Measurements from ENCODE around the gene DNAH6. TPM values are rescaled to one million over a fixed set of nuclear protein-coding genes. Genes with fewer than 3 reads are reported as not detected.
A peak's percentile ranks its signal among the peaks of the same experiment; 100 is the strongest.
"Not testable (repeated sequence)": the region's sequence is repeated elsewhere in the genome, so short reads cannot be mapped to it uniquely, and the experiment has no call there.

The DNAH6 gene, protein sequence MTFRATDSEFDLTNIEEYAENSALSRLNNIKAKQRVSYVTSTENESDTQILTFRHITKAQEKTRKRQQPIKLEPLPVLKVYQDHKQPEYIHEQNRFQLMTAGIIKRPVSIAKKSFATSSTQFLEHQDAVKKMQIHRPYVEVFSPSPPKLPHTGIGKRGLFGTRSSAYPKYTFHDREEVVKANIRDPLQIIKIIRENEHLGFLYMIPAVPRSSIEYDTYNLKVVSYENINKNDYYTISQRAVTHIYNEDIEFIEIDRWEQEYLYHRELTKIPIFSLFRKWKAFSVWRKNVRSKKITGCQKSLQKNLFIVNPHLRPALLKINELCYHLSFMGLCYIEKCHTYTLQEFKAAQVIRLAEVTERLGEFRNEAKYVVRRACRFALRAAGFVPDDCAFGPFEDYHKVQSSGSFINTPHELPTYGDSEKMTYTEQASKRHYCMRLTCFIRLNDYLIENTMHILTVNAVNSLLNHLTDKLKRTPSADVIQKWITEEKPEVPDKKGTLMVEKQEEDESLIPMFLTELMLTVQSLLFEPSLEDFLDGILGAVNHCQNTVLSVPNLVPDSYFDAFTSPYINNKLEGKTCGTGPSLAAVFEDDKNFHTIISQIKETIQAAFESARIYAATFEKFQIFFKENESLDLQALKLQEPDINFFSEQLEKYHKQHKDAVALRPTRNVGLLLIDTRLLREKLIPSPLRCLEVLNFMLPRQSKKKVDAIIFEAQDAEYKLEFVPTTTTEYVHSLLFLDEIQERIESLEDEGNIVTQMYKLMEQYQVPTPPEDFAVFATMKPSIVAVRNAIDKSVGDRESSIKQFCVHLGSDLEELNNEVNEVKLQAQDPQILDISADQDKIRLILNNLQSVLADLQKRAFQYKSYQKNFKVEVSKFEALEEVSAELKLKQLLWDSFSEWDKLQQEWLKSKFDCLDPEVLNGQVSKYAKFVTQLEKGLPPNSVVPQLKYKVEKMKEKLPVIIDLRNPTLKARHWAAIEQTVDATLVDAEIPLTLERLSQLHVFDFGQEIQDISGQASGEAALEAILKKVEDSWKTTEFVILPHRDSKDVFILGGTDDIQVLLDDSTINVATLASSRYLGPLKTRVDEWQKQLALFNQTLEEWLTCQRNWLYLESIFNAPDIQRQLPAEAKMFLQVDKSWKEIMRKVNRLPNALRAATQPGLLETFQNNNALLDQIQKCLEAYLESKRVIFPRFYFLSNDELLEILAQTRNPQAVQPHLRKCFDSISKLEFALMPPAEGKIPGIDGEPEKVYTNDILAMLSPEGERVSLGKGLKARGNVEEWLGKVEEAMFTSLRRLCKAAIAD (N-terminal part only)
- 0.46 TPM for total RNA-seq

DNA sequence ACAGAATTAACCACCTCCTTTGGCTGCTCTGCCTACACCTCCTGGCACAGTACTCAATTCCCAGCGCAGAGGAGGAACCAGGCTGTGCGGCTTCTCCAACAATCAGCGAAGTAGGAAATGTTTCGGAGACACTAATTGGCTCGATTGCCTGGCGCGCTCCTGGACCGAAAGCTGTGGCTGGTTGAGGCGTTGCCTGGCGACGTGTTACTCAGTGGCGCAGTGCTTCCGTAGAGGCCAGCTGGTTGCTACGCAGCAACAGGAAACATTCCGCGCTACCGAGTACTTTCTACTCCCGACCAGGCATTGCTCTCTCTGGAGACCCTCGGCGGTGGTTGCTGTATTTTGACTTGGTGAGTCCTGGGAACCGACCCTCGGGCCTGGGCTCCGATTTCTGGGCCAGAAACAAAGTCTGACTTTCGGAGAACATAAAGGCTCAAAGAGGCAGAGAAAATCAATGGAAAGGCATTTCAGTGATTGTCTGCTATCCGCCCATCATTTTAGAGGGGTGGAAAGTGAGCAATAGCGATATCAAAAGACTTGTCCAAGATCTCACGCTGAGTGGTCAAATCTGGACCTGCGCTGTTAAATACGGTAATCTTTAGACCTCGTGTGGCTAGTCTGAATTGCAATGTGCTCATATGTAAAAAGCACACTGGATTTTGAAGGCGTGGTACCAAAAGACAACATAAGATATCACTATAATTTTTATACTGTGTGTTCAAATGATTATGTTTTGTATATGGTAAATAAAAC, at the start of gene DNAH6:
DNAH6 (plus strand) TSS at position 265 of the 753 bp plus-strand sequence. CDS start 1,329 bp downstream, outside the sequence.
- DNase-seq (ENCODE audit: low spot score) = peak; percentile 96

DNA sequence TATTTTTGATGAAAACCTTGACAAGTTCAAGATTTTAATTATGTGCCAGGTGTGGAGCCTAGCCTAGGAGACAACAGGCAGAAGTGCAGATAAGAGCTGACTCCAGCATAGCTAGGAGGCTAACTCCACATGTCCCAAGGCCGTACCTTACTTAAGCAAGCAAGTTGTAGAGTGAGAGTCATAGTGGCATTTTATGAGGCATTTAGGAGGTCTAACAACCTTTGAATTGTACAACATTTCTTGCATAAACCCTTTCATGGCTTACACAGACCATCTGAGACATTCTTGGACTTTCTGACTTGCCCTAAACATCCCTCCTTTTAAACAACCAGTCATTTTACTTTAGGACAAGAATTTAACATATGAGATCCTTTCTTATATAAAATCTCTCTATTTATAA, 48.9 kb upstream of the DNAH6 start:
- no peak for DNase-seq (ENCODE audit: low spot score)

DNA sequence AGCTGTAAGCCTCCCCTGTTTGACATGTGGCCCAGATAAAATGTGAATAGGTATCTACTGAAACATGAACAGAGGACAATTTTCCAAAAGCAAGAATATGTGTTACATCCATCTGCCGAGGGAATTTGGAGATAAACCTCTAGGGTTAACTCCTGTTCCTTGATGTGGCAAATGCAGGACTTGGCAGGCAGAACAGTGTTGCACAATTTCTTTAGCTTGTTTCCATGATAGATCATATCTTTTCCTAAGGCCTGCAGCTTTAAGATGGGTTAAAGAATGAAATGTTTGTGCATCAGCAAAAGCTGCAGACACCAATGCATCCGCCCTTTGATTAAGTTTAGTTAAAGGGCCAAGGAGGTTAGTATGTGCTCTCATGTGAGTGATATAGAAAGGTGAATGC, 43.9 kb upstream of the DNAH6 start:
- not testable (repeated sequence) for DNase-seq (ENCODE audit: low spot score)

DNA sequence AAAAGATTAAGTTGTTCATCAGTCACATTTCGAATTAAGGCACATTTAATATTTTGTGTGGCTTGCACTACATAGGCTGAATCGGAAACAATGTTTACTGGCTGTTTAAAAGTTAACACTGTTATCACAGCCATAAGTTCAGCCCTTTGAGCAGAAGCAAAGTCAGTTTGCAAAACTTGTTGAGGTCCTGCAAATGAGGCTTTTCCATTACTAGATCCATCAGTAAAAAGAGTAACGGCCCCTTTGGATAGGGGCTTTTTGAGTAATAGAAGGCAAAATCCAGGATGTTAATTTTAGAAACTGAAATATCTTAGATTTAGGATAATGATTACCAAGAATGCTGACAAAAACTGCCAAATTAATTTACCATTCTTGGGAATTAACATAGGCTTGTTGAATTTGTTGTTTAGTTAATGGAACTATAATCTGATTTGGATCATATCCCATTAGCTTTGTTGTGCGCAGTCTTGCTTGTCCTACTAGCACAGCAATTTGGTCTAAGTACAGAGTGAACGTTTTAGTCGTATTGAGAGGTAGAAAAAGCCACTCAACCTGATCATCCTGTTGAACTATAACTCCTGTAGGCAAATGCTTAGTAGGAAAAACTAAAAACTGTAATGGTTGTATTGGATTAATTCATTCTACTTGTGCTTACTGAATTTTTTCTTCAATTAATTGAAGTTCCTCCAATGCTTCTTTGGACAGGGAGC, 43.3 kb upstream of the DNAH6 start:
- DNase-seq (ENCODE audit: low spot score) = no peak

DNA sequence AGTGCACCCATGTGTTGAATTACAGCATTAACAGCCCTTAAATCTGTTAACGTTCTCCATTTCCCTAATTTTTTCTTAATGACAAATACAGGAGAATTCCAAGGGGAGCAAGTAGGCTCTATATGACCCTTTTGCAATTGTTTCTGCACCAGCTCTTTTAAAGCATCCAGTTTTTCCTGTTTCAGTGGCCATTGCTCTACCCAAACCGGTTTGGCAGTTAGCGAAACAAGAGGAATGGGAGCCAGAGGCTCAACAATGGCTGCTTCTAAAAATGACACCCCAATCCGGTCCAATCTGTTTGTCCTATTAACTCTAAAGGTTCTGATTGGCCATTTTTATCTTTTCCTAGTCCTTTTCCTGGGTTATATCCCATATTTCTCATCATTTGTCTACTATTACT, 42.1 kb upstream of the DNAH6 start:
- no peak for DNase-seq (ENCODE audit: low spot score)

DNA sequence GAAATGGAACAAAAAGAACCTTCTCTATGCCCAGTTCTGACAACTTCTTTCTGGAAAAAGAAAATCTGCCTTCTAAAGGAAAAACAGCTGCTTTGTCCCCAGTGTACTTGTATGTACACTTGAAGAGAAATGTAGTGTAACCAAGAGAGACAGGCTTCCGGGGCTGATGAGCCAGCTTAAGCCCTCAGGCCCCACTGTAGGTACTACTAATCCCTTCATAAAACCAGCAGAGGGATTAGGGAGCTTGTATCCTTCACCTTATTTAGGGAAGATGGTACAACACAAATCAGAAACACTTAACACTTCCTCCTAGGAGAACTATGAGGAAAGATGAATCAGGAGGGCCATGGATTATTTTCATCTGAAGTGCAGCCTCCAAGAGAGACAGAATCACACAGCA, 38.4 kb upstream of the DNAH6 start:
- DNase-seq (ENCODE audit: low spot score) = no peak

DNA sequence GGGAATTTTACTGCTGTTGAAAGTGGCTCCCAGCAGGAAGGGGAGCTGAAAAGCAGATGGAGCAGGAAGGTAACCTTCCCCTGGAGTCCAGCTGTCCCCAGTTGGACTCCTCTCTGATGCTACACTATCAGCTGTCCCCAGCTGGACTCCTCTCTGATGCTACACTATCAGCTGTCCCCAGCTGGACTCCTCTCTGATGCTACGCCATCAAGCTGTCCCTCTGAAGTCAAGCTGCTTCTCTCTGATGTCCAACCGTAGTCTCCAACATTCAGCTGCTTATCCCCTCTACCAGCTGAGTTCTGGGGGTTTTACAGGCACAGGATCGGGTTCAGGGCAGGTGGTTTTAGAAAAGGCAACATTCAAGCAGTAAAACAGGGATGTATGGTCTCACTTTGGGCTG, 37.4 kb upstream of the DNAH6 start:
- DNase-seq (ENCODE audit: low spot score) = no peak

DNA sequence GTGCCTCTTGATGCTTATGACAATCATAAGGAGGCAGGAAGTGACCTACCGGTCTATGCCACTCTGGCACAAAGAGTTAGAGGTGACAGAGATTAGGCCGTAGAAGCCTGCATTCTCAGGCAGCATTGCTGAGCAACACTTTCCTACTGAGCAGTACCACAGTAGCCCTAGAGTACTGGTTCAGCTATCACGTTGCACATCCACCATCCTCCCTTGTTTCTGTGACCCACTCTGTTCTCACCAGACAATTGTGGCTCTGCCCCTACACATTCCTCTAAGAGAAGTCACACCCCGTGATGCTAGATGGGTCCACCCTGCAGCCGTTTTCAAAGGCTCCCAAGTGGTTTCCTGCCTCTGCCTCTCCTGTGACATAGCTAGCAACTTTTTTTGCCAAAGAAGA, 34.6 kb upstream of the DNAH6 start:
- no peak for DNase-seq (ENCODE audit: low spot score)

DNA sequence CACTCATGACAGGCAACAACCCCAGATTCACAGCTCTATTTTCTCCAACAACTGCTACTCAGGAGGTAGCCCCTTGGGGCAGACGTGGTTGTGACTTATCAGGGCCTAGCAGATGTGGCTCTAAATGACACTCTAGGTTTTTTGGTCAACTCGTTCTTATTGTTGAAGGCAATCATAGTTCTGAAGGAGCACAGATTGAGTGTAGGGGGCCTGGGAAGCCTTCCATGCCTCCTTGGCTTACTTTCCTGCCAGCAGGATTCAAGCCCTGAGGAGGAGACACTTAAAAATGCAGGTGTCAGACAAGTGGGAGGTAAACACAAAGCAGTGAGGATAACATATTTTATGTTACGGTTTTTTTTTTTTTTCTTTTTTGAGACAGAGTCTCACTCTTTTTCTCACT, 33.7 kb upstream of the DNAH6 start:
- DNase-seq (ENCODE audit: low spot score) = no peak

DNA sequence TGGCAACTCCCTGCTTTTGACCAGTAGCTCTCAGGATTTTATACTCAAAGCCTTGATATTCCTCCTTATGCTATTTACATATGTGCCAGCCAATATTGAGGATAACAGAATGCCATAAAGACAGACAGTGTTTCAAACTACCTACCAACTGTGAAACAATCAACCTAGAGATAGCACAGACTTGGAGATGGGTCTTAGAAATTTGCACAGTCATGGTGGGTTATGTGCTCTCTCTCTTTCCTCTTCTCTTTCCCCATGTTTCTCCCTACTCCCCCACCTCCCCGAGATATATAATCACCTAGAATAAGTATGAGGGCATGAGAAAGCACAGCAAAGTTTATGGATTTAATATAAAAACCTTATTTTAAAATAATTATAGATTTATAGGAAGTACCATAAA, 33.0 kb upstream of the DNAH6 start:
- no peak for DNase-seq (ENCODE audit: low spot score)

DNA sequence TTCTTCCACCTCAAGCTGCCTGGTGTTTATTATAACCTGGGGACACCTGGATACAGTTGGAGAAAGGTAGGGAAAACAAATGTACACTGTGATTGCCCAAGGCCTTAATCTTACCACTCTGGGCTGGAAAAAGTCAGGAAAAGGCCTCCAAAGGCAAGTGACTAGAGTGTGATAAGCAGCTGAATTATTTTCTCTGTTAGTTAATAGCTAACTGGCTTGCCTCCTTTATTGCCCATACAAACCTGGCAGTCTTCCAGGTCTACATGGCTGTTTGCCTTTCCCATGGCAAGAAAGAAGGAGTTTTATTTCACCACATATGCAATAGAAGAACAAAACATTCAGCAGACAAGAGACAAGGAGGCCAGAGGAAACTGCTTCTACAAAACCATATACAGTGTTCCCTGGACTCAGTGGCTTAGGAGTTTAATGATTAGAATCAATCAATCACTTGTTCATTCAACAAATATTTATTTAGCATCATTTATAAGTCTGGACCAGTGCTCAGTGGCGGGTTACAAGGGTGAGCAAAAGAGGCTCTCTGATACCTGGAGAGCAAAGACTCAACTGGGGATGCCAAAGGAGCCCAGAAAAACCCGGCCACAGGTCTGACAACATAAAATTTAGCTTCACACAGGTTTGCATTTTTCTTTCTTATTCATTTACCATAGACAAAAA, 29.7 kb upstream of the DNAH6 start:
- peak; percentile 35 for DNase-seq (ENCODE audit: low spot score)

DNA sequence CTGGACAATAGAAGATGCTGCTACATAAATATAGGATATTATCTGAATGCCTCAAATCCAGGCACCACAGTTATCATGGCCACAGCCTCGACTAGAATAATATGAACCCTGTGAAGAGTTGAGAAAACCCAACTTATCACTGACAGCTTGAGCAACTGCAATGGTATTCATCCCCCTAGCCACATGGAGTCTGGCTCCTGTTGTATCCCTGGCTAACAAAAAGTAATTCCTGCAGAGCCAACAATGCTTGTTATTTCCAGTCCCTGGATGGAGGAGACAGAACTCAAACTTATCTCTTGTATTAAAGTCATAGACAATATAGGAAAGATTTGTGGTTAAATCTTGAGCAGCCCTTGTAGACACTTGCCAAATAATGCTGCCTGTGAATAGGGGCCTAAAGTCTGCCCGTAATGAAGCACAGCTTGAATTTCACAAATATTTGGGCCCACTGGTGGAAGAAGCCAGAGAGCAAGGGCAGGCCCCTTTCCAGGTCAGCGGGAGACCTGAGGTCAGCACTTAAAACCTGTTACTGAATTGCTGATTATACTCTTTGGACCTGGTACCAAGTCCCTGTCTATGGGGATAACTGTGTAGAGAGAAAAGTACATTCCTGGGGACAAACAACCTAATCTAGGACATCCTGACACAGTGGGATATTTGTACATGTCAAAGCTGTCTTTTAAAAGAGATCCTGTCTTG, 28.9 kb upstream of the DNAH6 start:
- no peak for DNase-seq (ENCODE audit: low spot score)

DNA sequence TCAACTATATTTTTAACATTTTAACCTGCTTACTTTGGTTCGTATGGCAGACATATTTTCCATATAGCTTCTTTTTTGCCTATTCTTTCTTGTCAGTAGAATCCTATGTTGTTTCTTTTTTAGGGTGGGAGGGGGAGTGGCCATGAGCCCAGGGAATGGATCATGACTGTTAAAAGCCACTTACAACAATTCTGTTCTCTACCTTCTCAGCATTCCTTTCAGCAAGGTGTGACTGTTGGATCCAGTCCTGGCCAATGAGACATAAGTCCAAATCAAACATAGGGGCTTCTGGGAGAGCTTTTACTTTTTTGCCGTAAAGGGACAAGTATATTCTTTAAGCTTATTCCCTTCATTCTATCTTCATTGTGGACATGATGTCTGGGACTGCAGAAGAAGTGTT, 25.0 kb upstream of the DNAH6 start:
- DNase-seq (ENCODE audit: low spot score) = no peak

DNA sequence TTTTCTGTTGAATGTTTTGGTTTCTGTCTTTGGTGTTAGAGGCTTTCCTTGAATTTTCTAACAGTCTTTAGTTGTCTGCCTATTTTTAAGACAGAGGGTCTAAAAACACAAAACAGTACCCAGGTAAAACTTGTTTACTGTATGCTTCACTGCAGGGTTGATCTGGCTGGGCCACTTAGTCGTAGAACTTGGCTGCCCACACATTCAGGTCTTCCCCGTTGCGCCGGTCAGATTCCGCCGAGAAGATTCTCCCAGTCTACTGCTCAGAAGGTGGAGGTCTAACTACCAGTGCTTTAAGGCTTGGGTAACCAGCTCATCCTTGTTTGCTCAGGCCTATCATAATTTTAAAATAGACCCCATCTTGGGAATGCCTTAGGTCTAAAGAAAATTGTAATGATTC, 24.6 kb upstream of the DNAH6 start:
- no peak for DNase-seq (ENCODE audit: low spot score)

DNA sequence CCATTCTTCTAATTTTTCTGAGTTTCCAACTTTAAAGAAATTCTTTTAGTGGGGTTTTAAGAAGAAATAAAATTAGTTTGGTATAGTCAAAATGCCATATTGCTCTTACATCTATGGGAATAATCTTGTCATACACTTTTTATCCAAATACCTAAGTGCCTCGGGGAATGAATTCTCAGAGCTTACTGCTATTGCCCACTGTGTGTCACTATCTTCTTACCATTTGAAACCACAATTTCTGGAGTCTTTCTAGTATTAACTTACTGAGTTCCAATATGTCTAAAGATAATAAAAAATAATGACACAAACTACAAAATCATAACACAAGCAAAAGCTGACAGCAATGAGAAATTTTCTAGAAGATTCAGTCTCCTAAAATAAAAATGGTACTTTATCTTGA, 23.7 kb upstream of the DNAH6 start:
- DNase-seq (ENCODE audit: low spot score) = no peak

DNA sequence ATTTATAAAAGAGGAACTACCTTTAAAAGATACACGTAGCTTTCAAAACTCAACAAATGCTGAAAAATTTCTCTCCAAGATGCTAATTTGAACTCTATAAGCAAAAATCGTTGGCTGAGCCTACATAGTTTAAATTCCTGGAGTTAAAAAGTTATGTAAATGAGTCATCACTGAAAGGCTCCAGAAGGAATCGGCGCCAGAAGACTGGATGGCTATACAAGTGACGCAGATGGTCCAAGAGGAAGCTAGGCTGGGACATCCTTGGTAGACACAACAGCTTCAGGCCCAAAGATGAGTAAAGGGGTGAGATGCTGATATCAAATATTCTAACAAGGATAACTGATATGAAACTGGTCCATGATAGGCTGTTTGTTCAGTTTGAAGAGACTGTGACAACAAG, 22.8 kb upstream of the DNAH6 start:
- no peak for DNase-seq (ENCODE audit: low spot score)

DNA sequence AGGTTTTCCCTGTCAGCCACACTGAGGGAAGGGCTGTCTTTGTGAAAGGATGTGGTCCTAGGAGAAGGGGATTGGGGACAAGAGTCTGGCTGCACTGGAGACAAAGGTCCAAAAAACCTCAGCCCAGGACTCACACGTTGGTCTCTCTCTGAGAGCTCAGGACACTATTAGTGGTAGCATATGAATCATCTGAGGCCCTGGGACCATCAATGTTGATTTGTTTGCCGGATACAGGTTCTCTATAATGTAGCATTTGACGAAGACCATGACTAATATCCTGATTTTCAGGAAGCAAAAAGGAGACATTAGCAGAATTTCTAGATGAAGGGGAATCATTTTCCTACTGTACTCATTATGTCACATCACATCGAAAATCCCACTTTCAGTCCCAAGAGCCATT, 22.2 kb upstream of the DNAH6 start:
- DNase-seq (ENCODE audit: low spot score) = no peak

DNA sequence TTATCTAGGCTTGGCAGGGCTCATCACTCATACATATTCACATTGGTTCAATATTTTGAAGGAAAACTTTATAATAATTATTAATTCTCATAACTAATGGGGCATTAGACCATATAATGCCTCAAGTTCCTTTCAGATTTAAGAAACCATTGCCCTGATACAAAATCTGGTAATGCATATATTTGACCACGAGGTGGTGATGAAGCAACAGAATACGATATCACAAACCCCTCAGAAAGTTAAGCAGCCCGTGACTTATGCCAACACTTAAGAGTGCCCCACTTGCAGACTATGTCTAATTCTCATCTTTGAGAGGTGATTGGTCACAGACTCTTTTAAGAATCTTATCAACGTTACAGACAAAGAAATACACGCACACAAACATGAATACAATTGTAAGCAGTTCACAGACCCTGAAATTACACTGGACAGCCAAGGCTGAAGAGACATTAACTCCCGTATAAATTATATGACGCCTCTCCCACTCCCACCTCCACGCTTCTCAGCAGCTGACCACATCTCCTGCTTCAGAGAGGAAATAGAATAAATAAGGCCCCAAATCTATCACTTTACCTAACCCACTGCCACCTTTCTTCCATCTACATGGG, 20.7 kb upstream of the DNAH6 start:
- no peak for DNase-seq (ENCODE audit: low spot score)

DNA sequence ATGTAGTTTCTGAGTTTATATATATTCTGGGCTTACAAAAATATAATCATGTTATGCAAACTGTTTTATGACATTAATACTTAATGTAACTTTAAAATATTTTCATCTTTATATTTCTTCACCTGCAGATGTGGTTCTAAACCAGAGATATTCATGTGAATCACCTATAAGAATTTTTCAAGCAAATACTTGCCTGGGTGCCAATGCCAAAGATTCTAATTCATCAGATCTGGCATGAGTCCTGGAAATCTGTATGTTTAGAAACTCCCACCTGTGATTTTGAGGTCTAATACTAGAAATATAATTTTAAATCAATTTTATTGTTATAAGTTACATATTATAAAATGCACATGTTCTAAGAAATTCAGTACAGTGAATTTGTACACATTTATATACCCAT, 19.9 kb upstream of the DNAH6 start:
- no peak for DNase-seq (ENCODE audit: low spot score)

Measured in mucosa of gallbladder (tissue), 1 donor.